ENCODE results near the gene ATP1A2.

The ATP1A2 gene

GRCh38 chr1:160085686-160086455 lies 29.7 kb upstream of the ATP1A2 start:
- peak; percentile 89 for DNase-seq

- no peak for DNase-seq
These were observed 29.1 kb upstream of the ATP1A2 start for GRCh38 chr1:160086456-160086892.

- no peak for DNase-seq
These were observed 28.4 kb upstream of the ATP1A2 start for GRCh38 chr1:160087118-160087662.

- no peak for DNase-seq
These were observed 25.7 kb upstream of the ATP1A2 start for GRCh38 chr1:160089883-160090282.

GRCh38 chr1:160090760-160091159 lies 24.8 kb upstream of the ATP1A2 start:
- no peak for DNase-seq

GRCh38 chr1:160091666-160092223 lies 23.8 kb upstream of the ATP1A2 start:
- no peak for DNase-seq

GRCh38 chr1:160092366-160093068 lies 23.0 kb upstream of the ATP1A2 start:
- DNase-seq, result no peak

GRCh38 chr1:160093069-160093395 lies 22.5 kb upstream of the ATP1A2 start:
- DNase-seq, result no peak

GRCh38 chr1:160093624-160094290 lies 21.8 kb upstream of the ATP1A2 start:
- DNase-seq, result no peak

- DNase-seq, result no peak
These were observed 21.3 kb upstream of the ATP1A2 start for GRCh38 chr1:160094291-160094625.

- no peak for DNase-seq
These were observed 20.8 kb upstream of the ATP1A2 start for GRCh38 chr1:160094806-160095205.

- DNase-seq, result no peak
These were observed 20.0 kb upstream of the ATP1A2 start for GRCh38 chr1:160095382-160096105.

GRCh38 chr1:160096274-160097116 lies 19.1 kb upstream of the ATP1A2 start:
- no peak for DNase-seq

GRCh38 chr1:160097151-160097910 lies 18.2 kb upstream of the ATP1A2 start:
- no peak for DNase-seq

GRCh38 chr1:160097911-160098851 lies 17.4 kb upstream of the ATP1A2 start, which contains the start of gene IGSF8:
TSS of gene IGSF8 (minus strand) at chr1:160098619. CDS start at chr1:160098472, 147 bp downstream.
- DNase-seq, result peak; percentile 94

- DNase-seq, result peak; percentile 97
These were observed 16.6 kb upstream of the ATP1A2 start for GRCh38 chr1:160098852-160099561.

GRCh38 chr1:160099716-160100375 lies 15.7 kb upstream of the ATP1A2 start:
- no peak for DNase-seq

GRCh38 chr1:160101037-160101716 lies 14.4 kb upstream of the ATP1A2 start:
- peak; percentile 82 for DNase-seq

All from RPMI8226 (cell line).